ENCODE results near the gene KCNQ1.

The KCNQ1 gene

DNA sequence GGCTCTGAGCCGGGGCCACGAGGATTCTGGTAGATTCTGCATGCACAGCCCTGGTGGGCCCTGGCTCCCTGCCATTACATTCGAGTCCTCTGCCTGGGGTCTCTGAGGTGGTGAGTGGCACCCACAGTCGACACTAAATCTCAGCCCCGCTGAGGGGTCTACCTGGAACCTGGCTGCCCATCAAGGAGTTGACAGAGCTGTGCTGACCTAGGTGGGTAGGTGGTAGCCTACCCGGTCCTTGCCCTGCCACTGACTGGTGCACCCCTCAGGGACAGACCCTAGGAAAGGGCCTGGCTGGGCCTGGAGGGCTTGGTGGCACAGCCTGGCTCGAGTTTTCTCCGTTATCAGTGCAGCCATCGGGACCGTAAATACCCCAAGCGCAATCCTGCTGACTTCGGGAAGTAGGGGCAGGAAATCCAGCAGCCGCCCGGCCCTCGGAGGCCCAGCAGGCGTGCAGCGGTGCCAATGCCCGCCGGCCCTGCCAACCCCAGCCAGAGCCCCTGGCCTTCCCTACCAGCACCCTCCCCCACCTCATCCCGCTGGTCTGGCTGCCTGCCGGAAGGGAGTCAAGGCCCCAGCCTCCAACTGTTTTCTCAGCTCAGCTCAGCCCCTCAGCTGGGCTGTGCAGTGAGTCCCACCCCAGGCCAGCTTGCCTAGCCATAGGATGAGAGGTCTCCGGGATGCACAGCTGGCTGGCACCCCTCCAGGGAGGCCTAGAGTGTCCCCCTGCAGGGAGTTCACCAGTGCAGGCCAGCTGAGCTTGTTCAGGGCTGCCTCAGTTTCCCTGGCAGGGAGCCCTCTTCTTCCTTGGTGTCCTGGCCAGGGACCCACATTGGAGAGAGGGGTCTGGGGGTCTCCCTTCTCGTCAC is 335.4 kb downstream of the KCNQ1 start:
- no peak for DNase-seq (ENCODE audit: low read depth in 2 of 2)

DNA sequence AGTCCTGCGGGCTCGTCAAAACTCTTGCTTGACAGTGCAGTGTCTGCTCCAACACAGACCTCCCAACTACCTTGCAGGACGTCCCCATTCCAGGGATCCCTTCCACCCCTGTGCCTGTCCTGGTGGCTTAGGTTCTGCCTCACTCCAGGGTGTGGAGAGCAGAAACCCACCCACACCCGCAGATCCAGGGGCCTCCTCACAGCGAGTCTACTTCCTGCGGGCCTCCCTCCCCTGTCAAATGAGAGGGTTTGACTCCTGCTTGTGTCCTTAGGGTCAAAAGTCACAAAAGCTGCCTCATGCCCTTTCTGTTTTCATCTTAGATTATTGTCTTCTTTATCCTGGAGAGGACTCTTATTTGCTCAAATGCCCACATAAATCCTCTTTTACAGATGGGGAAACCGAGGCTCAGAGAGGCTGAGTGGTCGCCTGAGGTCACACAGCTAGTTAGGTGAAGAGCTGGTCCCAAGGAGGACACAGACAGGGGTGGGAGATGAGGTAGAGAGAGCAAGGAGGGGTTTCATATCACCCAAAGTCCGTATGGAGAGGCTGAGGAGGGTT is 336.1 kb downstream of the KCNQ1 start:
- DNase-seq (ENCODE audit: low read depth in 2 of 2) = no peak

GRCh38 chr11:2781408-2782274 is 336.8 kb downstream of the KCNQ1 start:
- DNase-seq (ENCODE audit: low read depth in 2 of 2) = no peak

DNA sequence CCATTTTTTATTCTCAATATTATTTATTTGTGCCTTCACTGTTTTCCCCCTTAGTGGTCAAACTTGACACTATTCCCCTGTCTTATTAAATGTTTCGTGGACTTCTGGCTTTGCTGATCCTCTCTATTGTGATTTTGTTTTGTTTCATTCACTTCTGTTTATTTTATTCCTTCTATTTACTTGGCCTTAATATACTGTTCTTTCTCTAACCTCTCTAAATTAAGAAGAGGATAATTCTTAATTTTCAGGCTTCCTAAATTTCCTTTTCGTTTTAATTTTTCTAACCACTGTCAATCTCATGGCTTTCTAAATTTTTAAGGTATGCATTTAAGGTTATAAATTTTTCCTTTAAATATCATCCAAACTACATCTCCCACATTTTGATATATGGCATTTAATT is 338.0 kb downstream of the KCNQ1 start:
- no peak for DNase-seq (ENCODE audit: low read depth in 2 of 2)

- DNase-seq (ENCODE audit: low read depth in 2 of 2) = no peak
Observed at GRCh38 chr11:2783536-2784082, 338.8 kb downstream of the KCNQ1 start.

- no peak for DNase-seq (ENCODE audit: low read depth in 2 of 2)
Observed at GRCh38 chr11:2787816-2788167, 343.0 kb downstream of the KCNQ1 start.

DNA sequence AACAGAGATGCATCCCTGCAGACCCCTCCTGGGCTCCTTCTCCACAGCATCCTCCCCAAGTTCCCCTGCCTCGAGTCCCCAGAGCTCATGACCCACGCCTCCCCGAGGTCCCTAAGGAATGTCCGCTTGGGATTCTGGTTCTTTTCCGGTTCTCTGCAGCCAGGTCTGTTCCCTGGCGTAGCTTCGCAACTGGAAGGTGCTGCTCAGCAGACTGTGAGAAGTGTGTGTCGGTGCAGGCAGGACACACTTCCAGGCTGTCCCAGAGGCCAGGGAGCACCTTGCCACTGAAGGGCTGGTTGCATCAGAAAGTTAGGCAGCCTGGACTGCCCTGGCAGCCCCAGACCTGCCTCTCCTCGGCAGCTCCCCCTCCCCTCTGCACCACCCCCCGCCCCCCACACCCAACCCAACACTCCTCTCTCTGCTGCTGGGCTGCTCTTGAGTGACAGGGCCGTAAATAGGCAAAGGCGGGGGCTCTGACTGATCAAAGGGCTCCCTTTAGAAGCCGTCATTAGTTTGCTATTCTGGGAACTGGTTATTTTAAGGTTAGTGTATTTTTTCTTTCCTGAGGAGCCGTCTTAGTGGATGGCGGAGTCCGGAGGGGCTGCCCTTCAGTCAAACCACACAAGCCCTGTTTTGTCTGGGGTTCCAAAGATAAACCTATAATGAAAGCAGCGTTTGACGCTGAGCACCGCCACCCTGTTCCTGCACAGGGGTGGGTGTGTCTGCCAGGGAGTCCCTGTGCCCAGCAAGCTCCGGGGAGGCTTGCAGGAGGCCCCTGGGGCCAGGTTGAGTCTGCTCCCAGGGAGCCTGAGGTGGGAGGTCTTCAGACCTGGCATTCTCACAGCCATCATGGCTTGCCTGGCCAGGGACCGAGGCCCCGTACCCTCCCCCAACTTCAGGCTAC is 343.6 kb downstream of the KCNQ1 start:
- DNase-seq (ENCODE audit: low read depth in 2 of 2) = no peak

DNA sequence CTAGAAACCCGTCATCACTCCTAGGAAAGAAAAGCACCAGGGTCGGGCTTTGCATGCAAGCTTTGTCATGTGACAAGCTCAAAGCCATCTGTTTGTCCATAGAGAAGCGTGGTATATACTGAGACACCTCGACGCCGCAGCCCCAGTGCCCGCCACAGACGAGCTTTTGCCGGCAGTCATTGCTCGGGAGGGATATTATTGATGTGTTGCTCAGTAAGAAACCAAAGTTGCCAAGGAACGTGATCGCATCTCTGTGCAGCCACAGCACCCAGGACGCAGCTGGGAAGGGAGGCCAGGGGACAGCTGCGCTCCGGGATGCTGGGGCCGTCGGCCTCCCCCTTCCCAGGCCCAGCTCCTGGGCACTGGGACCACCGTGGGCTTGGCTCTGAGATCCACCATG is 344.5 kb downstream of the KCNQ1 start:
- no peak for DNase-seq (ENCODE audit: low read depth in 2 of 2)

- DNase-seq (ENCODE audit: low read depth in 2 of 2) = no peak
Observed at GRCh38 chr11:2789791-2790567, 345.2 kb downstream of the KCNQ1 start.

- DNase-seq (ENCODE audit: low read depth in 2 of 2) = no peak
Observed at GRCh38 chr11:2790568-2790921, 345.7 kb downstream of the KCNQ1 start.

DNA sequence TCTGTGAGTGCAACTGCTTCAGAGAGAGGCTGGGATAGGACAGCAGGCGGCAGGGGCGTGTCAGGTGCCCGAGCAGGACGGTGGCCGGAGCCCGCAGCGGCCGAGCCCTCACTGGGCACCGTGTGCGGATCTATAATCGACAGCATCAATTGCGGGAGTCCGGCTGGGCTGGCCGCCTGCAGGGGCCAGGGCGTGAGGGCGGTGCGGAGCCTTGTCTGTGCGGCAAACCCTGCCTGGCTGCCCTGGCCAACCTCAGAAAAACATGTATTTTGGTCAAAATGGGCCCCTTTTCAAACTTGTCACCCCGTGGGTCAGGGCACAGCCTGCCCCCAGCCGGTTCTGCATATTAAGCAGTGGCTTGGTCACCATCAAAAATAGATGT is 346.3 kb downstream of the KCNQ1 start:
- DNase-seq (ENCODE audit: low read depth in 2 of 2) = no peak

- DNase-seq (ENCODE audit: low read depth in 2 of 2) = no peak
Observed at GRCh38 chr11:2791521-2792380, 346.9 kb downstream of the KCNQ1 start.

GRCh38 chr11:2792381-2793250 is 347.8 kb downstream of the KCNQ1 start:
- DNase-seq (ENCODE audit: low read depth in 2 of 2) = no peak

GRCh38 chr11:2793701-2794045 is 348.9 kb downstream of the KCNQ1 start:
- DNase-seq (ENCODE audit: low read depth in 2 of 2) = no peak

DNA sequence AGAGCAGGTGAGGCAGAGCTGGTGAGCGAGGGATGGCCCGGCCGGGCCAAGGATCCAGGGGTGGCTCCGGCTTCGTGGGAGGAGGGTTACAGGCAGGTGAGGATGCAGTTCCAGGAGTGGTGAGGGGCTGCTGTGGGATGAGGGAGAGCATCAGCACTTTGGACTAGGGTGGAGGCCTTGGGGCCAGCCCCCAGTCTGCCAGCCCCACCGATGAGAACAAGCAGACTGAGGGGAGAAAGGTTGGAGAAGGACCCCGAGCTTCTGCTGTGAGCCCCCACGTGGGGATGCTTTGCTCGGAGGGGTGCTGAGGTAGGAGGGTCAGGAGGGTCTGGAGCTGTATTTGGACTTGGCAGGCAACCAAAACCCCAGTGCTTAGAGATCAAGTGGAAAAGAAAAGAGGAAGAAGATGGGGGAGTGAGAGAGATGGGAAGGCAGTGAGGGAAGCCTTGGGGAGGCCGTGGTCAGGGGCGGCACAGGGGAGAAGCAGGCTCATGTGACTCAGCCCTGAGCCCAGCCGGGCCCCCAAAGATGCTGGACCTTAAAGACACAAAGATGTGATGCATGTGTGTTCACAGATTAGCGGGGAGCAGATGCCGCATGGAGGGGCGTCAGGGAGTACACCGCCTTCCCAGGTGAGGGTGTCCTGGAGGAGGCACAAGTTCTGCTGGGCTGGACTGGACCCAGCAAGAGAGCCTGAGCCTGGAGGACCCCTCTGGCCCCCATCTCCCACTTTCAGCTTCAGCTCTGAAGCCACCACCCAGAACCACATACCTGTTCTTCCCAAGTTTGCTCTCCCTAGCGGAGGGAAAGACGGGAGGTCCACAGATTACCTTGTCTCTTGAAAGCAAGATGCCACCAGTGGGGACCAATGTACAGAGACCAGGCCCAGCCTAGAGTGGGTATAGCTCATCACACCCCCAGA is 349.5 kb downstream of the KCNQ1 start:
- no peak for DNase-seq (ENCODE audit: low read depth in 2 of 2)

GRCh38 chr11:2794968-2795322 is 350.1 kb downstream of the KCNQ1 start:
- no peak for DNase-seq (ENCODE audit: low read depth in 2 of 2)

DNA sequence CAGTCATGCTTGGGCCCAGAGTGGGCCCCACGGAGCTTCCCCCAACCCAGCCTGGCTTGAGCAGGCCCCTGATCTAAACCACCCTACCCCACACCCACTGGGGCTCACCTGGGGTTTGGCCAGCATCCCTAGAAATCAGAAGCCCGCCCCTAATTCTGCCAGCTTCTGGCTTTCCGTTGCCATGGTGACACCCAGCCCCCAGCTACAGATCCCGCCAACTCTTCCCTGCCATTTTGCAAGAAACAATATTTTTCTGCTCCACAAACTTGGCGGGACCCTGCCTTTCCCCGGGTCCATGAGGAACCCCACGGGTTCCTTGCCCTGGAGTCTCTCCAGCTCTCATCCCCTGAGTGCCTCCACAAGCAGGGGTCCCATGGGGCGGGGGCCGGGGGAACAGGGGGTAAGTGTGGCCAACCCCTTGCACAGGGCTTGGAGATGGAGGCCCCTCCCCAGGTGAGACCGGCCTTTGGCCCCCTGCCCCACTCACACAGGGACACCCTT is 350.7 kb downstream of the KCNQ1 start:
- DNase-seq (ENCODE audit: low read depth in 2 of 2) = no peak

DNA sequence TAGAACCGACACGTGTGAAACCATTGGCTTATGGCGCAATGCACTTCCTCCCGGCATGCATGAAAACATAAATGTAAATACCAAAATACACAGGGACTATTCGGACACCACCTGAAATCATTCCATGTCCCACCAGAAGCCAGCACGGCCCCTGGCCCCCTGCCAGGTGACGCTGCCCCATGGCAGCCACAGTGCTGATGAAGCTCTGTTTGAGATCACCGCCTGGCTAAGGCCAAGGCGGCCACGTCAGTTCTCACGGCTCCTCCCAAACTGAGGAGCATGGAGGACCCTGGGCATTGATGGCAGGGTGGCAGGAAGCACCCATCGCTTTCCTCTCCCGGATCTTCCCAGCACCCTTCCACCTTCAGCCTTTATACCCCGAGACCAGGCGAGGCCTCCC is 351.3 kb downstream of the KCNQ1 start:
- no peak for DNase-seq (ENCODE audit: low read depth in 2 of 2)

Measured in stimulated activated CD4-positive, alpha-beta T cell treated with anti-CD3 and anti-CD28 coated beads, Interleukin-4, amount 100 ng/mL, for 48 hours (primary cell).